GM19023 (cell line): Measurements from ENCODE around the gene CALML3.
"Not testable (repeated sequence)": the region's sequence is repeated elsewhere in the genome, so short reads cannot be mapped to it uniquely, and the experiment has no call there.

Experiments
- ATAC-seq: cut with Tn5 transposase; IDR thresholded peaks from one replicate; pipeline ENCODE4 v1.9.1; 2021; ENCODE audit warnings: mild to moderate bottlenecking, moderate library complexity; ENCODE audit not compliant: unreplicated experiment

Gene CALML3

DNA sequence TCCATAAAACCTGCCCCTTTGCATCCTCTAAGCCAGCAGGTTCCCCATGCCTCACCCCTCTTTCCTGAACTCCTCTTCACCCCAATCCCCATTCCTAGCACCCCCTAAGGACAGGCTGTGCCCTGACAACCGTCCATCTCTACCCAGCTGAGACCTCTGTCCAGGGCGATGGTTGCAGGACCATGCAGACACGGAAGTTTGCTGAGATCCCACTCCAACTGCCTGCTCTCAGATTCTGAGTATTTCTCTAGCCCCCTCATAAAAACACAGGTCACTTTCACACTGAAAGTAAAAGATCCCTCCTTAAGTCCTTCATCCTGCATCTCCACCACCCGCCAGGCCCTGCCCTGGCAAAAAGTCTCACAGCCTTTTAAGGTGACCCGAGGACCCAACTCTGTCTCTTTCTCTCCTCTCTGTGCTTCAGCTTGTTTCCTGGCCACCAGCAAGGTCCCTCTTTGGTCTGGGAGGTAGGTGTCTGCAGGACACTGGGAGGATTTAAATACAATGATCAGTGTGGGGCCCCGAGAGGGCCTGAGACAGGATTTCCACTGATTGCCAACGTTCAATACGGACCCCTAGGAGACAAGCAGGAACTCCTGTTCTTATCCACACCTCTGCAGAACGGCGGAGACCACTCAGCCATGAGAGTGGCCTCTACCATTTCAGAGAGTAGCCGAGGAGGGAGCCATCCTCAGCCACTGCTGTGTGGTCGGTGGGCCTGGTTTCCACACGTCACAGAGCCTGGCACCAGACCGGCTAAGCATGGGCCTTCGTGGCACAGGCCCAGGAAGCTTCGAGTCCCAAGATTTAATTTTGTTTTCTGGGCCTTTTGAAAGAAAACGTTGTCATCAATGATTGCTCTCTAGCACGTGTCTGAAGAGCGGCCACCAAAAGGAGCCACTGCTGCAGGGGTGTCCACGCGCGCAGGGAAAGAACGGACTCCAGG, 27.9 kb downstream of the CALML3 start:
- ATAC-seq = no peak

DNA sequence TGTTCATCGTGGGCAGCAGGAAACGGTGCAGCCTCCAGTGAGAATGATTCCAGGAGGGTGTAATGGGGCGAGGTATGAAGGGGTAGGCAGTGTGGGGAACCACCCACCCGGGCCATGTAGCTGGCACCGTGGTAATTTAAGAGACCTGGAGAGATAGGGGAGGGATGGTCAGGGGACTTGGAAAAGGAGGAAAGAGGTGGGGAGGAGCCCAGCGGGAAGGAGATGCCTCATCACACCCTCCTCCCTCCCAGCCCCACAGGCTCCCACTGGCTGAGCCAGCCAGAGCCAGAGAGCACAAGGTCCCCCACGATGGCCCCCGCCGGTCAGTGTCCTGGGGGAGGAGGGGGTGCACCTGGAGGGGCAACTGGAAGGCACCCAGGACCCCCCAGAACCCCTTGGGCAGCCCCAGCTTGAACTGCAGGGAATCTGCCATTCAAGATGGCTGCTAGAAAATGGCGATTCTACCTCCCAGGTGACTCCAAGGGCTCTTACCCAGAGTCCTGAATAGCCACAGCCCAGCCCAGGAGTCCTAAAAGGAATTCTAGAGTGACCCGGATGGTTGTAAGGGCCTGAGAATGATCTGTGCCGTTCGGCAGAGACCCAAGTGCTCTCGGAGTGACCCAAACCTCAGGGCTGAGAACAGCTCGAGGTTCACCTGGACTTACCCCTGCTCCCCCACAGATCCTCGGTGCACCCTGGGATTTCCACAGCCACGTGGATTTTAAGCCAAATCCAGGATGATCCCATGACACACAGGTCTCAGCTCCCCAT, 28.8 kb downstream of the CALML3 start:
- no peak for ATAC-seq

DNA sequence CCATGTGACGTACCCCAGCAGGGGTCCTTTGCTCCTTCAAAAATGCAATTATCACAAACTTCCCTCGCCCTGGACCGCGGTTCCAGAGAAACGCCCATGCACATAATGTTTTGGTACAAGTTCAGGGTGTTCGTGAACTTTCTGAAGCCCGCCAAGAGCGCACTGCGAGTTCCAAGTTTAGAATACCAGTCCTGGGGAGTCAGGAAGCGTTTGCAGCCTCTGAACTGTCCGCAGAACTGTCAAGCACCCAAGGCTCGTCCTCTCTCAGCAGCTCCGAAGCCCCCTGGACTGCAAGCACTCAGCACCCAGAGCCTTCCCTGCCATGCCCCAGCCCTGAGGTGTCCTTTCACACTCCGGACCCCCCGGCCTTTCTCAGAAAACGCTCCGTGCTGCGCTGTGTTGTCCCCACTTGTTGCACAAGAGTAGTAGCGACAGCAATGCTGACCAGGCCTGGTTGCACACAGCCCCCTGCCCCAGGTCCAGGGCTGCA, 30.3 kb downstream of the CALML3 start:
- no peak for ATAC-seq

DNA sequence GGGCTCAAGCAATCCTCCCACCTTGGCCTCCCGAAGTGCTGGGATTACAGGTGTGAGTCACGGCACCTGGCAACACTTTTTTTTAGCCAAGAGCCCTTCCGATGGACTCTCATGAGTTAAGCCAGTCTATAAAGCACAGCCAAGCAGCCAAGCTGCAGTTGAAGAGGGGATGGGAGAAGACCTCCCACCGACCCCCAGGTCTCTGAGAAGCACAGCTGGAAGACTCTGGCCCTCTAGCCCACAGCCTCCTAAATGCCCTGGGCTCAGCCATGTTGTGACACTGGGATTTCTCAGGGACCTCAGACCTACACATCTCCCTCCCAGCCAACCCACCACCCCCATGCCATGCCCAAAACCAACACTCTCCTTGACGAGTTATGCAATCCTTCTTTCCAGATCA, 31.1 kb downstream of the CALML3 start:
- ATAC-seq = no peak

DNA sequence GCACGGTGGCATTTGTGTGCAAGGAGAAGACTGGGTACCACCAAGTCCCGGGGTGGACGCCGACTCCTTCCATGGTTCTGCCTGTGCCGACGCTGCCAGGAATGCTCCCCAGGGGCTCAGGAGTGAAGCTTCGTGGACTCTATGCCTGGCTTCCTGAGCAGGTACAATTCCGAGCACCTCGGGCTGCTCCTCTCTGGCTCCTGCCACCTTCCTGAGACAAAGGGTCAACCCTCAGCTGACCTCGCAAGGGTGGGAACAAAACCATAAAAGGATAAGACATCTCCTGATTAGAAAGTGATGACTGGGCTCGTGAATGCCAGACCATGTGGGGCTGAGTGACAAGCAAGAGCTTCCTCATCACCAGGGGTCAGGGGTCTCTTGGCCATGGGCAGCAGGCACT, 31.8 kb downstream of the CALML3 start:
- no peak for ATAC-seq

DNA sequence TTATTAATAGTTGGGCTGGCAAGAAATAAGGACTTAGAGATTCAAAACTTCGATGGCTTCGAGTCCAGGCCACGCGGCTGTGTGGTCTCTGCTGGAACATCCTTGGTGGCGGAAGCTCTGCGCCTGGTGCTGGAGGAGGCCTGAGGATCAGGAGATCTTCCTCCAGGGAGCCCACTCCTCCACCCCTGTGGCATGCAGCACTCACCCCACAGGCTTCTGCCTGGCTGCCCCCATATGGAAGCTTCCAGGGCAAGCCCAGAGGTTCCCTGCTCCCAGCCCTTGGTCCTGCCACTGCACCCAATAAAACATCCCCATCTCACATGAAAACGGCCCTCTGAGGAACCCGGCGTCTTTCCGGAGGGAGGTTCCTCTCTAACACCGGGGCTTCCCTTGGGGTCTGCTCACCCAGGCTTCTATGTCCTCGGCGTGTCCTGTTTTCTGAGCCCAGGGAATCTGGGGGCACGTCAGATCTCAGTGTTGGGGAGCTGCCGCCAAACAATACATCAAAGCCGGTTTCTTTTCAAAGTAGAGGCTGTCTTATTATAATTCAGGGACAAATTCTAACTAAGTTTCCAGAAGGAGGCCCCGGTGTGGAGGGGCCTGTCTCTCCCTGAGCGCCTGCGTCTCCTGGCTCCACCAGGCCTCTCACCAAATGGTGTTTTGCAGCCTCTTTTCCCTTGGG, 32.4 kb downstream of the CALML3 start:
- ATAC-seq = no peak

DNA sequence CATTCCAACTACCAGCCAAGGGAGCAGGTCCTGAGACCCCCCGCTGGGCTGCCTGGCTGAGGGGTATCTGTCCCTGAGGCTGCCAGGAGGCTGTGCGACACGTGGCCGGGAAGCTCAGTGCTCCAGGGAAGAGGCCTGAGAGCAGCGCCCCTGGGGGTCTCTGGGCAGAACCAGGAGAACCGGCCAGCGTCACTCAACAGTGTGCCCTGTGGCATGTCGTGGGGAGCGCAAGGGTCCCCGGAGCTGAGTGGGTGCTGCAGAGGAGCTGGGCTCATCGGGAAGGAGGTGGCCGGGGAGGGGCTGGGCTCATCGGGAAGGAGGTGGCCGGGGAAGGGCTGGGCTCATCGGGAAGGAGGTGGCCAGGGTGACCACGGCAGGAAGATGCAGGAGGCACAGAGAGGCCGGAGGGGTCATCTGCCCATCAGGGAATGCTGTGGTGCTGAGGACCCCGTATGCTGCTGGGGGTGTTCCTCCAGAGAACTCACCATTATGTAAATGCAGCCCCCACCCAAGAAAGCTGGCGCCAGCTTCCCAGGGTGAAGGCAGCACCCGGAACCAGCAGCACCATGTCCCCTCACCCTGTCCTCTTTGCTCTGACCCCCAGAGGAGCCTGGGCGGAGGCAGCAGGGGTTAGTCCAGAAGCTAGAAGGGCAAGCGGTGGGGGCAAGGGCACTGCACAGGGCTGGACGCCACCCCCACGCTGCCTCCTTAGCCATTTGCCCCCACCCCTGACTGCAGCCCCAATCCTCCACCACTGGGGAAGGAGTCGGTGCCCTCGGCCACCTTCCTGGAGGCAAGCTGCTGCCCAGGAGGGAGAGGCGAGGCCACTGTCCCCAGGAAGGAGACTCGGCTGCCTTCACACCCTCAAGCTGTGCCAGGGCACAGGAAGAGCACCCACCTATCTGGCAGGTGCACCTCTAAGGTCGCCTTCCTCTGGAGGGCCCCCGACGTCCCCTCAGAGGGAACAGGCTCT, 33.3 kb downstream of the CALML3 start:
- ATAC-seq = no peak

DNA sequence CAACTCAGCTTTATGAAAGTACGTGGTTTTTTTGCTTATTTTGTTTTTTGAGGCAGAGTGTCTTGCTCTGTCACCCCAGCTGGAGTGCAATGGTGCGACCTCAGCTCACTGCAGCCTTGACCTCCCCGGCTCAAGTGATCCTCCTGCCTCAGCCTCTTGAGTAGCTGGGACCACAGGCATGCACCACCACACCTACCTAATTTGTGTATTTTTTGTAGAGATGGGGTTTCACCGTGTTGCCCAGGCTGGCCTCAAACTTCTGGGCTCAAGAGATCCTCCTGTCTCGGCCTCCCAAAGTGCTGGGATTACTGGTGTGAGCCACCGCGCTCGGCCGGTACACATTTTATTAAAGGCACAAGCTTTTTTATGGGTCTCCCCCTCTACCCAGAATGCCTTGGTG, 34.3 kb downstream of the CALML3 start:
- not testable (repeated sequence) for ATAC-seq

DNA sequence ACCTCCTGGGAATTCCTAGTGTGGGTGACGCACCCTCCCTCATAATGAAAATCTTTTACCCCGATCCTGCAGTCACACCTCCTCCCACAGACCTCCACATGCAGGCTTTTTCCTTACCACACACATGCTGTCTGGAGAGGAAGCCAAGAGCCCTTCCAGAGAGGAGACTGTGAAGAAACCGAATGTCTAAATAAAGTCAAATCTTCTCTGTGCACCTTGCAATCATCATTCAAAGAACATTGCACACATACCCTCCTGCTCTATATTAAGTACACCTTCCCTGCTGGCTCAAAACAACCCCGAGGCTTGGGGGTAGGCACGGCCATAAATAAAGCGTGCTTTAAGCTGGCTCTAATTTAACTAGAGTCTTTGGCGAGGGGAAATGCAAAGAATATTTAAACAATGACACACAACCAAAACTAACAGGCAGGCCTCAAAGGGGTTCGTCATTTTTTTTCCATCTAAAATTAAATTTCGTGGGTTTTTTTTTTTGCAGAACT, 34.9 kb downstream of the CALML3 start:
- ATAC-seq = no peak

DNA sequence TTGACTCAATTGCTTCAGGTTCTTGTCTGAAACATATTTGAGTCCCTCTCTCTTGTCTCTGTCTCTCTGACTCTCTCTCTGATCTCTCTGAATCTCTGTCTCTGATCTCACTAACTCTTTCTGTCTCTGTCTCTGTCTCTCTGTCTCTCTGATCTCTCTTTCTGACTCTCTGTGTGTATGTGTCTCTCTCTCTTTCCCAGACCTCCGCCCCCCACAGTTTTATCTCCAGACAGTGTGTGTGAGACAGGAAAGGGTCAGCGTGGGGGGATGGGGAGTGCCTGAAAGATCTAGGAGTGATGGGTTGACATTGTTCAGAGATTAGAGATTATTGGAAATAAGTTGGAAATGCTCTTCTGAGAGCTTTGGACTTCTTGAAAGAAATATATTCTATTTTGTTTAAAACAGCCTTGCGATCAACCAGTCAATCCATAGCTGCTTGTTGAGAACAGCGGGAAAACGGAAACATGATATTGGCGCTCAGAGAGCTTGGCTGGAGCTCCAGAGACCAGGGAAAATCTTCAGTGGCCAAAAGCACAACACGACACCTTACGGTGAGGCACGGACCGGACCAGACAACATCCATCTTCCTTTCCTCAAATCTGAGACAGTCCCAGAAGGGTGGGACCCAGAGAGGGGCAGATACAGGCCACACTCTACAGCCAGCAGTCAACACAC, 35.5 kb downstream of the CALML3 start:
- no peak for ATAC-seq

DNA sequence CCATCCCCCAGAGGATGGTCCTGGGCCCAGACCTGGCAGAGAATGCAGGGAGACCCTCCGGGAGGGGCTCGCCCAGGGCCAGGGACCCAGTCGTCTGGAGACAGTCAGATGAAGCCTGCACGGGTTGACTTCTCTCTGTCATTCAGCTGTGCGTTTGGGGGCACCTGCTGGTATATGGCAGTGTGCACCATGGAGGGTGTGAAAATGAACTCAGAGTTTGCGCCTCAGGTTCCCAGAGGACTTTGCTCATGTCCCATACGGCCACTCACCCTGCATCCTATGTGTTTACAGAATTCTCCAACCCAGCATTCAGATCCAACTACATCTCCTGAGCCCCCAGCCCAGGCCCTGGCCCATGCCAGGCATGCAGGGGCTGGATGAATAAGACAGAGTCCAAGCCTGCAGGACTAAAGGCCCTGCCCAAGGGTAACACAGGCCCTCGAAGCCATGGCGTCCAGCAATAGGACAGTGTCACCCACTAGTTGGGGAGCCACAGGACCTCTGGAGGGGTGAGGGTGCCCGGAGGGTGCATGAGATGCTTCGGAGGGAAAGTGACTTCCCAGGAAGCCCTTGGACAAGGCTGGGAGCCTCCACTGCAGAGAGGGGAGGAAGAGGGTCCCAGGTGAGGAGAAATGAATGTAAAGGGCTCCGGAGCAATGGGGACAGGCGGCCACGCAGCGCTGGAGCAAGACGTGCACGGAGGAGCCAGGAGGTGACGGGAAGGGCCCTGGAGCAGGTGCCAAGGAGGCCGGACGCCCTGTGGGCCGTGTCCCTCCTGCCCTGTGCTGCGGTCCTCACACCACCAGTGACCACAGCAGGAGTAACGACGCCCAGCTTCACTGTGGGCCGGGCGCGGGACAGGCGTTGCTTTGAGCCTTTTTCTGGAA, 36.3 kb downstream of the CALML3 start:
- no peak for ATAC-seq

DNA sequence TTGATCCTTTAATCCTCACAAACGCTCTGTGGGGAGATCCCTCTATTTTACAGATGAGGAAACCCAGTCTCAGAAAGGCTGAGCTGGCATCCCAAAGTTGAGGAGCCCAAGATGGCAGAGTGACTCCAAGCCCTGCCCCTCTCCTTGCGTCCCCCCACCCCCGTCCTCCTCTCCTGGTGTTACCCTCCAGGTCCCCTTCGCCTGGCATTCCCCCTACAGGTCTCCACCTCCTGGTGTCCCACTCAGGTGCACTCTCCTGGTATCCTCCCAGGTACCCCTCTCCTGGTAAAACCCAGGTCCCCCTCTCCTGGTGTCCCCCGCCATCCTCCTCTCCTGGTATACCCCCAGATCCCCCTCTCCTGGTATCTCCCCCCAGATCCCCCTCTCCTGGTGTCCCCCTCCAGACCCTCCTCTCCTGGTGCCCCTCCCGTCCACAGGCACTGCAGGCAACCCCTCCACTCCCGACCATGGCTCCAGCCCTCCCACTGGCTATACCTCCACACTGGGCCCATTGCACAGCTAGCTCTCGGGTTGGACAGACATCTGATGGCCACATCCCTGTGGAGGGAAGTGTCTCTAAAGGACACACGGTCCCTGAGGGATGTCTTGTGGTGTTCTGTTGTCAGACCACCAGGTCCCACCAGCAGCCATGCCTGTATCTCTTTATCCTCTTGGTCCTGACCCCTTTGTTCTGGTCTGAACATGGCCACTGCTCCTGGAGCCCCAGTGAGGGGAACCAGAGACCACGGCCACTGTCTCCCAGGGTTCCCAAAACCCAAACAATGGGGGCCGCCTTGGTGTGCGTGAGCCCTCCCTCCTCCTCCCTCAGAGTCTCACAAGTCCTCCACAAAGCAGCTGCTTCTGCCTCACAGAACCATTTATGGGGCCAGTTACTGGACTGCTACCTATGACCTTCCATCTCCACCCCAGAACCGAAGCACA, 37.2 kb downstream of the CALML3 start:
- ATAC-seq = no peak

DNA sequence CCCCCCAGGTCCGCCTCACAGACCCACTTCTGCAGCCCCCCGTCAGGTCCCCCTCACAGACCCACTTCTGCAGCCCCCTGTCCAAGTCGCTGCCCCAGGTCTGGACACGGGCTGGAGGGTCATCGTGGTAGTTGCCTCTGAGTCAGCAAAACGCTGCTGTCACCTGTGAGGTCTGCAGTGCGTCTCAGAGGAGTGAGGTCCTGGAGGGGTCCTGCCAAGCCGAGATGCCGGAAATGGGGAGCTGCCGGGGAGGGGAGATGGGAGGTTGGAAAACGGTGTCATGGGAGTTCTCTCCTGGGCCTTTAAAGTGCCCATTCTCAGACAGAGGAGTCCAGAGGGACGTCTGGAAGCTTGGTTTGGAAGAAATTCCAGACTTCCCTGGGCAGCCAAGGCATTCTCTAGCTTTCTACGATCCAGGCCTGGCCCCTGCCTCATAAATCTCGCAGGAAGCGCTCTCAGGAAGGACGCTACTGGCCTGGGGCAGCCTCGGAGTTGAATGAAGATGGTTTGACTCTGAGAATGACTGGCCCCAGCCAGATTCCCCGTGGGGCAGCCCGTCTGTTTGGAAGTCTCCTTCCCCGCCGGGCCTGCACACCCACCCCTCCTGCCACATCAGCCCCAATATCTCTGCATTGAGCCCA, 38.7 kb downstream of the CALML3 start:
- no peak for ATAC-seq

DNA sequence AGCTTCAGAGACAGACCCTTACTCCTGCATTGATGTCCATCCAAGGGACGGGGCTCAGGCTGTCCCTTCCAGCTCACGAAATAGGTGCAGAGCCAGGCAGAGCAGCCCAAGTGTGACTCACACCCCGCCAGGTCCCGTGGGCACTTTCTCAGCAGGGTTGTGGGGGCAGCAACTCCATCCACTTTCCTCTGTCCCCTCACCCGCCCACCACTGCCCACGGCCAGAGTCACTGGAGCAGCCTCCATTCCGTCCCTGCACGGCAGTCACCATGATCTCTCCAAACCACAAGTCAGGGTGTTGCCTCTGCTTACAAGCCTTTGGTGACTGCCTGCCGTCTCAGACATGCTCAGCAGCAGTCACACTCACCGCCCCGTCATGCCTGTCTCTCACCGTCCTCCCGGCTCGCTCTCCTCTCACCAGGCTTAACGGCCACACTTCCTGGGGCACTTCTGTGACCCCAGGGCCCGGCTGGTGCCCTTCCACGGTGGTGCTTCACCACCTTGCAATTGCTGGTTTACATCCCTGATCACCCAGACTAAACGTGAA, 39.3 kb downstream of the CALML3 start:
- ATAC-seq = no peak

DNA sequence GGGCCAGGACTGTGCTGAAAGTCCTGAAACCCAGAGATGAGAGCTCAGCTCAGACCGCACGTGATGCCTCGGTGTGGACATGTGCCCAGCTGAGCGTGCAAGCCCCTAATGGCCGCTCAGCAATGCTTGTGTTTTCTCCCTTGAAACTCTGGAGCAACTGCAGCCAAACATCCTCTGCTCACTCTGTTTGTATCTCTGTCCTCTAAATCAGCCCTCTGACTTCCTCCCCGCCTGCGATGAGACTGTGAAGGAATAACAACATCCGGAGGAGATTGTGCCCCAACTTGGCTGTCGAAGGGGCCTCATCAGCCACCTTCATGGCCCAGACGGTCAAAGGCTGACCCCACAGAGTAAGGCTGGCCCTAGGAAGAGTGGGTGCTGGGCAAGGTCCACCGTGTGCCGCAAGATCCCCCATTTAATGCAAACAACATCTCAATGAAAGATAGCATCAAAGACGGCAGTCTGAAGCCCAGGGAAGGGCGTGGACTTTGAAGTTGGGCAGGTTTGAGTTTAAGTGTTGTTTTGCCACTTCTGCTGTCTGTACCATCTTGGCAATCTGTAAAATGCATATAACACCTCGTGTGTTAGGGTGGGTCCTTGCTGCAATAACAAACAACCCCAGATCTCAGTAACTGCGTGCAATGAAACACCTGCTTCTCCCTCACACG, 39.9 kb downstream of the CALML3 start:
- no peak for ATAC-seq

DNA sequence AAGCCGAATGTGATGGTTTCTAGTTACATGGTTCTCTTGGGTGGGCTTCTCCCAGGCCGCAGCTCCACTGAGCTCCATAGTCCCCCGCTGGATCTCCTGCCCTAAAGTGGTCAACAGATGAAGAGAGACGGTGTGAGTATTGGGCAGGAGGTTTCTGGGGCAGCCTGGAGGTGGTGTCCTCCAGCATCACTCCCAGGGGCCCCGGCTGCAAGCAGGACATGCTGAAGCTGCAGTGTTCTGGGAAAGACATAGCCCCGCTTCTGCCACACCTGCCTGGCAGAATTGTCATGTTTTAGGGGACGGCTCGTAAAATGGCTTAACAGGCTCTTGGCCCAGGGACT, 40.4 kb downstream of the CALML3 start:
- ATAC-seq = no peak
